Measurements from ENCODE around the gene RPAIN. TPM values are rescaled to one million over a fixed set of nuclear protein-coding genes. Genes with fewer than 3 reads are reported as not detected.
"Not testable (repeated sequence)": the region's sequence is repeated elsewhere in the genome, so short reads cannot be mapped to it uniquely, and the experiment has no call there.

RPAIN gene
- total and polyA plus RNA-seq, 7 experiments from 2014 or later: 30.4 to 81.1 (median 55.7) TPM

- Mint-ChIP-seq H3K9me3 (no peaks in the 10 kb centered on the region), H3K4me3 (no peak overlapping the region), H3K36me3 (peaks cover 11 to 45% (median 39%) of the 10 kb centered on the region in 5 donors), H3K27me3 (no peaks in the 10 kb centered on the region), H3K27ac (peak overlapping the region in 5 of 9 donors; percentile 55 to 78 (median 70)), H3K4me1 (peaks cover 0 to 20% (median 8%) of the 10 kb centered on the region in 7 donors)
- CTCF ChIA-PET: interaction anchor here (1.2 kb wide), 1 partner anchor 9 kb away, joined by 4 read pairs; no protein-coding TSS in a partner anchor
- POLR2A ChIA-PET: interaction anchor here (0.7 to 1.4 kb wide), 2 partner anchors 9 to 32 kb away, joined by 4 to 5 read pairs; partner anchors contain the start of gene C1QBP
- no peak overlapping the region for H3K27ac ChIP-seq (ENCODE audit: low read depth, low read length)
- H3K36me3 ChIP-seq (ENCODE audit: control insufficient read depth in 2 of 3, insufficient read depth in 3 of 3, low read length in 3 of 3): peaks cover 34 to 88% (median 47%) of the 10 kb centered on the region in 3 experiments
- DNase-seq (no peak), ATAC-seq (no peak)
- no peaks in the 10 kb centered on the region for H3K9me3 ChIP-seq (ENCODE audit: control insufficient read depth in 2 of 3, low read length in 3 of 3)
- intact Hi-C loops (cut with micrococcal nuclease): no loop called here
- H3K4me3 ChIP-seq (ENCODE audit: low read length): no peak overlapping the region
- H3K27me3 ChIP-seq (ENCODE audit: control insufficient read depth in 2 of 2, insufficient read depth in 2 of 2, low read length in 2 of 2): no peaks in the 10 kb centered on the region
- H3K4me1 ChIP-seq (ENCODE audit: control insufficient read depth in 2 of 2, insufficient read depth in 2 of 2, low read length in 2 of 2): no peaks in the 10 kb centered on the region
These were observed 10.5 kb downstream of the RPAIN start for GRCh38 chr17:5430413-5430999.

DNA sequence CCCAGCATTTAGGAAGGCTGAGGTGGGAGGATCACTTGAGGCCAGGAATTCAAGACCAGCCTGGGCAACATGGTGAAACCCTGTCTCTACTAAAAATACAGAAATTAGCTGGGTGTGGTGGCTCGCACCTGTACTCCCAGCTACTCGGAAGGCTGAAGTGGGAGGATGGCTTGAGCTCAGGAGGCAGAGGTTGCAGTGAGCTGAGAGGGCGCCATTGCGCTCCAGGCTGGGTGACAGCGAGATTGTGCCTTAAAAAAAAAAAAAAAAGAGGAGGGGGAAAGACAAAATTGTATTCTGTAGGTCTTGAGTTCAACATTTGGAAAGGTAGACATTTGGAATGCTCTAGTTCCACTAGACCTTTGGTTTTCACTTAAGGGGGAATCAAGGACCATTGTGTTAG lies 11.3 kb downstream of the RPAIN start:
- H3K27me3 Mint-ChIP-seq; H3K27ac ChIP-seq (ENCODE audit: low read depth, low read length); ATAC-seq; intact Hi-C loops (cut with micrococcal nuclease); CTCF ChIA-PET; H3K9me3 ChIP-seq (ENCODE audit: control insufficient read depth in 2 of 3, low read length in 3 of 3); H3K27me3 ChIP-seq (ENCODE audit: control insufficient read depth in 2 of 2, insufficient read depth in 2 of 2, low read length in 2 of 2); H3K4me1 ChIP-seq (ENCODE audit: control insufficient read depth in 2 of 2, insufficient read depth in 2 of 2, low read length in 2 of 2); H3K9me3 Mint-ChIP-seq; DNase-seq; H3K4me3 Mint-ChIP-seq; H3K4me3 ChIP-seq (ENCODE audit: low read length): not testable (repeated sequence)
- Mint-ChIP-seq H3K36me3 (peaks cover 11 to 41% (median 34%) of the 10 kb centered on the region in 5 donors), H3K4me1 (peaks cover 4 to 23% (median 9%) of the 10 kb centered on the region in 7 donors), H3K27ac (peak overlapping the region in 4 of 9 donors; percentile 38 to 66 (median 54))
- POLR2A ChIA-PET: interaction anchor here (0.7 to 1.4 kb wide), 2 partner anchors 8 to 33 kb away, joined by 4 to 5 read pairs; partner anchors contain the start of gene C1QBP
- H3K36me3 ChIP-seq (ENCODE audit: control insufficient read depth in 2 of 3, insufficient read depth in 3 of 3, low read length in 3 of 3): peaks cover 34 to 82% (median 41%) of the 10 kb centered on the region in 3 experiments

GRCh38 chr17:5431949-5432556 lies 12.1 kb downstream of the RPAIN start:
- Mint-ChIP-seq H3K9me3 (no peaks in the 10 kb centered on the region), H3K27ac (peak overlapping the region in 3 of 9 donors; percentile 6 to 49 (median 39)), H3K4me3 (no peak overlapping the region), H3K4me1 (peaks cover 12 to 31% (median 15%) of the 10 kb centered on the region in 7 donors), H3K36me3 (peaks cover 11 to 45% (median 34%) of the 10 kb centered on the region in 5 donors), H3K27me3 (no peaks in the 10 kb centered on the region)
- peaks cover 34 to 82% (median 41%) of the 10 kb centered on the region in 3 experiments for H3K36me3 ChIP-seq (ENCODE audit: control insufficient read depth in 2 of 3, insufficient read depth in 3 of 3, low read length in 3 of 3)
- H3K9me3 ChIP-seq (ENCODE audit: control insufficient read depth in 2 of 3, low read length in 3 of 3): no peaks in the 10 kb centered on the region
- CTCF ChIA-PET: no interaction called here
- H3K27me3 ChIP-seq (ENCODE audit: control insufficient read depth in 2 of 2, insufficient read depth in 2 of 2, low read length in 2 of 2): no peaks in the 10 kb centered on the region
- DNase-seq (no peak), ATAC-seq (no peak)
- POLR2A ChIA-PET: interaction anchor here (0.6 to 0.7 kb wide), 2 partner anchors 63 to 1211 kb away, joined by 3 read pairs; no protein-coding TSS in a partner anchor
- H3K27ac ChIP-seq (ENCODE audit: low read depth, low read length): no peak overlapping the region
- peaks cover 0 to 9% of the 10 kb centered on the region in 2 donors for H3K4me1 ChIP-seq (ENCODE audit: control insufficient read depth in 2 of 2, insufficient read depth in 2 of 2, low read length in 2 of 2)
- H3K4me3 ChIP-seq (ENCODE audit: low read length): no peak overlapping the region
- intact Hi-C loops (cut with micrococcal nuclease): no loop called here

GRCh38 chr17:5434984-5435383 lies 15.0 kb downstream of the RPAIN start:
- DNase-seq (no peak), ATAC-seq (no peak)
- no peak overlapping the region for H3K27ac ChIP-seq (ENCODE audit: low read depth, low read length)
- no peaks in the 10 kb centered on the region for H3K9me3 ChIP-seq (ENCODE audit: control insufficient read depth in 2 of 3, low read length in 3 of 3)
- Mint-ChIP-seq H3K27ac (peak overlapping the region in 4 of 9 donors; percentile 40 to 81 (median 46)), H3K27me3 (no peaks in the 10 kb centered on the region), H3K4me3 (peak overlapping the region in 1 of 10 donors; percentile 25), H3K9me3 (no peaks in the 10 kb centered on the region), H3K36me3 (peaks cover 7 to 46% (median 24%) of the 10 kb centered on the region in 5 donors), H3K4me1 (peaks cover 22 to 46% (median 37%) of the 10 kb centered on the region in 7 donors)
- no peaks in the 10 kb centered on the region for H3K27me3 ChIP-seq (ENCODE audit: control insufficient read depth in 2 of 2, insufficient read depth in 2 of 2, low read length in 2 of 2)
- POLR2A ChIA-PET: interaction anchor here (0.5 kb wide), 1 partner anchor 487 kb away, joined by 3 read pairs; the partner anchor contains the start of gene PFN1
- H3K36me3 ChIP-seq (ENCODE audit: control insufficient read depth in 2 of 3, insufficient read depth in 3 of 3, low read length in 3 of 3): peaks cover 20 to 62% (median 28%) of the 10 kb centered on the region in 3 experiments
- intact Hi-C loops (cut with micrococcal nuclease): no loop called here
- no peak overlapping the region for H3K4me3 ChIP-seq (ENCODE audit: low read length)
- CTCF ChIA-PET: no interaction called here
- H3K4me1 ChIP-seq (ENCODE audit: control insufficient read depth in 2 of 2, insufficient read depth in 2 of 2, low read length in 2 of 2): peaks cover 19 to 28% of the 10 kb centered on the region in 2 donors

DNA sequence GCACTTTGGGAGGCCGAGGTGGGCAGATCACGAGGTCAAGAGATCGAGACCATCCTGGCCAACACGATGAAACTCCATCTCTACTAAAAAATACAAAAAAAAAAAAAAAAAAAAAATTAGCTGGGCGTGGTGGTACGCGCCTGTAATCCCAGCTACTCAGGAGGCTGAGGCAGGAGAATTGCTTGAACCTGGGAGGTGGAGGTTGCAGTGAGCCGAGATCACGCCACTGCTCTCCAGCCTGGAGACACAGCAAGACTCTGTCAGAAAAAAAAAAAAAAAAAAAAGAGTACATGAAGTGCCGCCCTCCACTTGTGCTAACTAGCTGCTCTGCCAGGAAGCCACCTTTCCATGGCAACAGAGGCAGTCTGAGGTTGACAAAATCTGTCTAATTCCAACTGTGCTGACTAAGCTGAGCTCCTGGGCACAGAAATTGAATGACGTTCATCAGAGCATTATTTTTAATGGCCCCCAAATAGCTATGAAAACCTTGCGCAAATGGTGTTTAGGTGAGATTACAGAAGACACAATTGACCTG lies 15.9 kb downstream of the RPAIN start:
- H3K4me3 Mint-ChIP-seq: peak overlapping the region in 5 of 10 donors; percentile 4 to 65 (median 37)
- H3K36me3 Mint-ChIP-seq: peaks cover 3 to 40% (median 24%) of the 10 kb centered on the region in 5 donors
- peaks cover 20 to 56% (median 26%) of the 10 kb centered on the region in 3 experiments for H3K36me3 ChIP-seq (ENCODE audit: control insufficient read depth in 2 of 3, insufficient read depth in 3 of 3, low read length in 3 of 3)
- CTCF ChIA-PET: interaction anchor here (0.7 kb wide), 1 partner anchor 574 kb away, joined by 3 read pairs; no protein-coding TSS in a partner anchor
- H3K27me3 Mint-ChIP-seq; ATAC-seq; POLR2A ChIA-PET; H3K4me3 ChIP-seq (ENCODE audit: low read length); H3K9me3 Mint-ChIP-seq; DNase-seq; H3K27me3 ChIP-seq (ENCODE audit: control insufficient read depth in 2 of 2, insufficient read depth in 2 of 2, low read length in 2 of 2); intact Hi-C loops (cut with micrococcal nuclease); H3K9me3 ChIP-seq (ENCODE audit: control insufficient read depth in 2 of 3, low read length in 3 of 3): not testable (repeated sequence)
- H3K27ac Mint-ChIP-seq: peak overlapping the region; percentile 1 to 89 (median 62)
- peak overlapping the region; percentile 1 for H3K27ac ChIP-seq (ENCODE audit: low read depth, low read length)
- peaks cover 19 to 28% of the 10 kb centered on the region in 2 donors for H3K4me1 ChIP-seq (ENCODE audit: control insufficient read depth in 2 of 2, insufficient read depth in 2 of 2, low read length in 2 of 2)
- peaks cover 19 to 50% (median 37%) of the 10 kb centered on the region in 7 donors for H3K4me1 Mint-ChIP-seq

- Mint-ChIP-seq H3K4me1 (peaks cover 16 to 43% (median 37%) of the 10 kb centered on the region in 7 donors), H3K27me3 (no peaks in the 10 kb centered on the region), H3K4me3 (peak overlapping the region; percentile 80 to 95 (median 88)), H3K9me3 (no peaks in the 10 kb centered on the region), H3K36me3 (peaks cover 0 to 27% (median 13%) of the 10 kb centered on the region in 5 donors), H3K27ac (peak overlapping the region; percentile 73 to 95 (median 87))
- H3K27ac ChIP-seq (ENCODE audit: low read depth, low read length): peak overlapping the region; percentile 89
- ChIA-PET CTCF (interaction anchor here (0.5 to 0.7 kb wide), 2 partner anchors 126 to 310 kb away, joined by 3 read pairs; no protein-coding TSS in a partner anchor), POLR2A (interaction anchor here (0.7 to 5.5 kb wide), 3 partner anchors 9 to 19 kb away, joined by 3 to 46 read pairs (median 3); partner anchors contain the start of genes NUP88 and RPAIN)
- DNase-seq: no peak
- intact Hi-C loops (cut with micrococcal nuclease): loop anchor here in 1 of 2 donors (2.0 kb wide), 1 partner anchor 241 kb away; no protein-coding TSS in a partner anchor
- H3K4me1 ChIP-seq (ENCODE audit: control insufficient read depth in 2 of 2, insufficient read depth in 2 of 2, low read length in 2 of 2): peaks cover 19 to 28% of the 10 kb centered on the region in 2 donors
- peaks cover 13 to 37% (median 15%) of the 10 kb centered on the region in 3 experiments for H3K36me3 ChIP-seq (ENCODE audit: control insufficient read depth in 2 of 3, insufficient read depth in 3 of 3, low read length in 3 of 3)
- no peaks in the 10 kb centered on the region for H3K9me3 ChIP-seq (ENCODE audit: control insufficient read depth in 2 of 3, low read length in 3 of 3)
- H3K27me3 ChIP-seq (ENCODE audit: control insufficient read depth in 2 of 2, insufficient read depth in 2 of 2, low read length in 2 of 2): no peaks in the 10 kb centered on the region
- H3K4me3 ChIP-seq (ENCODE audit: low read length): peak overlapping the region; percentile 80
- no peak for ATAC-seq
These were observed 17.8 kb downstream of the RPAIN start for GRCh38 chr17:5437721-5438317.

Data from naive thymus-derived CD4-positive, alpha-beta T cell (primary cell).